HG03103 (cell line): Measurements from ENCODE around the gene SYPL1.
A peak's percentile ranks its signal among the peaks of the same experiment; 100 is the strongest.

Source experiments
- ATAC-seq: cut with Tn5 transposase; IDR thresholded peaks from one replicate; pipeline ENCODE4 v1.9.1; 2021; ENCODE audit warnings: low read depth; ENCODE audit not compliant: unreplicated experiment

The SYPL1 gene

GRCh38 chr7:106068986-106069385, 43.1 kb downstream of the SYPL1 start:
- ATAC-seq = no peak

- ATAC-seq = no peak
Observed at GRCh38 chr7:106068538-106068961, 43.6 kb downstream of the SYPL1 start.

DNA sequence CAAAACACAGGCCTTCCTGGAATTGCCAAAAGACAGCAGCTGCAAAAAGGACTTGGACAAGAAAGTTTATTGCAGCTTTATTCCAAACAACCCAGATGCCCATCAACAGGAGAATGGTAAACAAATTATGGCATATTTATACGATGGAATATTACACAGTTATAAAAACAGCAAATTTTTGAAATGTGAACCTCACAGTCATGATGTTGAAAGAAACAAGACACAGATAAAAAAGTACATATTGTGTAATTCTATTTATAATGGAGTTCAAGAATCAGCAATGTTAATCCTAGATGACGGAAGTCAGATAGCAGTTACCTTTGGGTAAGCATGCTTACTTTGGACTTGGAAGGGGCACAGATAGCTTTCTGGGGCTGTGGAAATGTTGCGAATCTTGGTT, 44.4 kb downstream of the SYPL1 start:
- no peak for ATAC-seq

DNA sequence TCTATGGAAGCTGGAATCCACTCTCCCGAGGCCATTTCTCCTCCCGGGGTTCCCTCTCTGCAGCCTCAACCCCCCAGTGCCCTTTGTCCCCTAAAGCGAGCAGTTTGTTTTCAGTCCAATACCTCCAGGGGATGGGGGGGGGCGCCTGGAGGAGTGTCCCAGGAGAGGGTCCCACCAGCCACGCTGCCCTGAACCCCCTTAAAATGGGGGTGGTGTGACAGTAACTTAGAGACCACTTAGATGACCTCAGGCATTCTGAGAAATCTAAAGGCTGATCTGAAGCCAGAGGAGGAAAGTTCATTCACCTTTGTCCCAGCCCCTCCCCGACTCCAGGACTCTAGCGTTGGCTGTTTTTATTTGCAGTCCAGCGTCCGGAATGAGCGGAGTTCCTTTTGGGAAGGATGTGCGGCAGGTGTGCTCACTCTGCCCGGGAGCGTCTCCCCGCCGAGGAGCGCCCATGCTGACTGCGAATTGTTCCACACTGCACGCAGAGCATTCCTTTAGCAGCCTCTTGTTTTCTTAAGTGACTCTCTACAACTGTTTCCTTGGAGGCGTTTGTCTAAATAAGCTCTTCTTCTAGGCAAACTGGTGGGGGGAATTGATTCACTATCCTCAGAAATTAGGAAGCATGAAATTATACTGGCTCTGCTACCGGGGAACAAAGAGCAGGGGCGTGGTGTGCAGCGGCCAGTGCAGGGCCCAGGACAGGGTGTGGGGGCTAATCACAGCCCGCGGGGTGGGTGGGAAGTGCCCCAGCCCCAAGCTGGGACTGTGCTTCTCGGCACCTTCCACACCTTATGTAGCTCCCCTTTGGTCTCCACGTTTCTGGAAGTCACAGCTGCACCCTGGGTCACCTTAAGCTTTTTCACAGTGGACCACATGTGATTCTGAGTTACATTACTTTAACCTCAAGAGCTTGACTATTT, 46.3 kb downstream of the SYPL1 start:
- no peak for ATAC-seq

DNA sequence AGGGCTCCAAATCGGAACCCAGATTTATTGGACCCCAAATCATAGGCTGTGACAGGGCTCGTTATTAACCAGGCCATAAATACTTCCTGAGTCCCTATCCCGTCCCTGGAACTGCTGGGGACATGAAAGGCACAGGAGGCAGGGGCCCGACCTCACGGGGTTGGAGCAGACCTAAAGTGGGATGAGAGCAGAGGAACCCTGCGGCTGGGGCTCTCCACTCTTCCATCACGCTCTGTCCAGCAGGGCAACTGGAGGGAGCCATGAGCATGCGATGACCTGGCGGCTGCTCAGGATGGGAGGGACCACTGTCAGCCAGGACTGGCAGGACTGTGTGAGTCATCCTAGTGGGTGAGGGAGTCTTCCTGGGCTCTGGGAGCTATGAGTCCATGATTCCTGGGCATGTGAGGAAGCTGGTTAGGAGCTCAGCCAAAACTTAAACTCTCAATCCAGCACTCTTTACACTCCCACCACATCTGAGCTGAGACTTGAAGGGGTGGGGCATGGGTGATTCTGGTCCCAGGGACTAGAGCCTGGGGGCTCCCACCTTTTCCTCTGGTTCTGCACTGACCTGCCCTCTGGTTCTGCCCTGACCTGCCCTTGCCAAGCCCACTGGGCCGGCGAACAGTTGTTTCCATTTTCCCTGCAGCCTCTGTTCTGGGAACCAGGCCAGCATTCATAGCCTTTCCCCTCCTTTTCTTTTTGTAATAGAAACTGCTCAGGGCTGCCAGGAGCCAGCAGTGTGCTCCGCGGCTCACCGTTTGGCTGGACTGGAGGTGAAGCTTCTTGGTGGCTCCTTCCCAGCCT, 47.1 kb downstream of the SYPL1 start:
- no peak for ATAC-seq

GRCh38 chr7:106064316-106064715, 47.8 kb downstream of the SYPL1 start:
- ATAC-seq = no peak

DNA sequence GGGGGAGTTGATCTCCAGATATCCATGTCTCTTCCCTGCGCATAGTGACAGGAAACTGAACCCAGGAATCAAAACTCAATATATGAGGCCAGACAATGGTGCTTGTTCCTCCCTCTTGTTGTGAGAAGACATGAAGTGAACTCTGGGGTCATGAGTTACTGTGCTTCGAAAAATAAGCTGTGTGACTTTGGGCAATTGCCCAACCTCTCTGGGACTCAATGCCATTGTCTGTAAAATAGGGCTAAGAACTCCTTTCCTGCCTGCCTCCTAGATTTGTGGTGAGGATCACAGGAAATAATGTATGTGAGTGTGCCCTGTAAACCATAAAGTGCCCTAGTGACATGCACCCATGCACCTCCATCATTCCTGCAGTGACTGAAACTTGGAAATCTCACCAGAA, 48.4 kb downstream of the SYPL1 start:
- ATAC-seq = no peak

DNA sequence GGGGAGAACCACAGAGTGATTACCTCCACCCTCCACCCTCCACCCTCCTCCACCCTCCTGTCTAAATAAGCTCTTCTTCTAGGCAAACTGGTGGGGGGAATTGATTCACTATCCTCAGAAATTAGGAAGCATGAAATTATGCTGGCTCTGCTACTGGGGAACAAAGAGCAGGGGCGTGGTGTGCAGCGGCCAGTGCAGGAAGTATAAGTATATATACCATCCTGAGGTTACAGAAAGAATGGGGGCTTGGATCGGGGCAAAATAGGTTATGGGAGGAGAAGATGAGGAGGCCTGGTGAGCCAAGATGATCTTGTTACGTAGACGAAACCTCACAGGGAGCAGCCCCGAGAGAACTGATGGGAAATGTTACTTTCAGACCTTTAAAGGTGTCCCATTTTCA, 49.1 kb downstream of the SYPL1 start:
- no peak for ATAC-seq

DNA sequence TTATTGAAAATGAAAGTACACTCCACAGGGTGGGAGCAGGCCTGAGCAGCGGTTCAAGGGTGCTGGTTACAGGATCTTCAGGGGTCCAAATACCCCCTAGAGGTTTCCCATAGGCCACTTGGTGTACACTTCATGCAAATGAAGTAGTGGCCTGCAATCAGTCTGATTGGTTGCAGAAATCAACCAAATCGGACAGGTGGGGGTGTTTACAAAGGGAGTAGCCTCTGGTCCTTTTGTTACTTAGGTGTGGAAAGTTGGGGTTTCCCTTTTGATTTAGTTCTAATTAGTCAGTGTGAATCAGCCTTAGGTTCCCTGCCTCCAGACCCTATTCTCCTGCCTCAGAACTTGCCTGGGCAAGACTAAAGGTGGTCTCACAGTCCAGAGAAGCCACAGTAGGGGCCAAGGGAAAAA, 49.6 kb downstream of the SYPL1 start:
- no peak for ATAC-seq

GRCh38 chr7:106062006-106062405, 50.1 kb downstream of the SYPL1 start:
- no peak for ATAC-seq

- ATAC-seq = no peak
Observed at GRCh38 chr7:106061301-106061979, 50.7 kb downstream of the SYPL1 start.

DNA sequence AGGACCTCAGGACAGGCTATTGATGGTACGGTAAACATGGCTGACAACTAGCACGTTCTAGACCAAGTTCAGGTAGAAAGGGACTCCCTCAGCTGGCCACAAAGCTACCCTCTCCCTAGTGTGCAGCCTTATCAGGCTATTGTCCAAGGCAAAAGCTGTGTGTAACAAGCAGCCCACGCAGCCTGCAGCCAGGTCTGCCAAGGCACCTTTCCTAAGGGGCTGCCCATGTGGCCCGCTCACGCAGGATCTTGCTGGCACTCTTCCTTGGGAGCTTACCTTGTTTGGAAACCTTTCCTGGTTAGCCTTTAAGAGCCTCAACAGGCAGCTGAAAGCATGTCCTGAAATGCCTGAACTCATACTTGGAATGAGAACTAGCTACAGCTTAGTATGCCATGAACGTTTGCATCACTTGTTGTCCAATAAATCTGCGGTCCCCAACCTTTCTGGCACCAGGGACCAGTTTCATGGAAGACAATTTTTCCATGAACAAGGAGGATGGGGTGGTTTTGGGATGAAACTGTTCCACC, 51.7 kb downstream of the SYPL1 start:
- no peak for ATAC-seq

DNA sequence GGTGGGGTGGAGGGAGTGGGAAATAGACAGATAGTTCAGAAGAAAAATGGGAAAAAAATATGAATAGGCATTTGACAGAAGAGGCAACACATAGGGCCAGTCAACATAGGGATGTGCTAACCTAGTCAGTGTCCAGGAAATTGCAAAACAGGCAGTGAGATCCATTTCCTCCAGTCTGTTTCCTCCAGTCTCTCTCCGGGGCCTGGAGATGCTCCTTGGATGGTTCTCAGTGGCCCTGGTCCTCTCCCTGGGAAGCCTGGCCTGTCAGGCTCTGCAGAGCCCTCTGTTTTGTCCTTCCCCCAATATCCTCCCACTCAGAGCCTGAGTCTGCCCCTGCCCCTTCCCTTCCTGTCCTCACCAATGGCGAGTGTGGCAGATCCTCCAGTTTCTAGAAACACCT, 52.6 kb downstream of the SYPL1 start:
- ATAC-seq = no peak

GRCh38 chr7:106058928-106059324, 53.2 kb downstream of the SYPL1 start:
- no peak for ATAC-seq

DNA sequence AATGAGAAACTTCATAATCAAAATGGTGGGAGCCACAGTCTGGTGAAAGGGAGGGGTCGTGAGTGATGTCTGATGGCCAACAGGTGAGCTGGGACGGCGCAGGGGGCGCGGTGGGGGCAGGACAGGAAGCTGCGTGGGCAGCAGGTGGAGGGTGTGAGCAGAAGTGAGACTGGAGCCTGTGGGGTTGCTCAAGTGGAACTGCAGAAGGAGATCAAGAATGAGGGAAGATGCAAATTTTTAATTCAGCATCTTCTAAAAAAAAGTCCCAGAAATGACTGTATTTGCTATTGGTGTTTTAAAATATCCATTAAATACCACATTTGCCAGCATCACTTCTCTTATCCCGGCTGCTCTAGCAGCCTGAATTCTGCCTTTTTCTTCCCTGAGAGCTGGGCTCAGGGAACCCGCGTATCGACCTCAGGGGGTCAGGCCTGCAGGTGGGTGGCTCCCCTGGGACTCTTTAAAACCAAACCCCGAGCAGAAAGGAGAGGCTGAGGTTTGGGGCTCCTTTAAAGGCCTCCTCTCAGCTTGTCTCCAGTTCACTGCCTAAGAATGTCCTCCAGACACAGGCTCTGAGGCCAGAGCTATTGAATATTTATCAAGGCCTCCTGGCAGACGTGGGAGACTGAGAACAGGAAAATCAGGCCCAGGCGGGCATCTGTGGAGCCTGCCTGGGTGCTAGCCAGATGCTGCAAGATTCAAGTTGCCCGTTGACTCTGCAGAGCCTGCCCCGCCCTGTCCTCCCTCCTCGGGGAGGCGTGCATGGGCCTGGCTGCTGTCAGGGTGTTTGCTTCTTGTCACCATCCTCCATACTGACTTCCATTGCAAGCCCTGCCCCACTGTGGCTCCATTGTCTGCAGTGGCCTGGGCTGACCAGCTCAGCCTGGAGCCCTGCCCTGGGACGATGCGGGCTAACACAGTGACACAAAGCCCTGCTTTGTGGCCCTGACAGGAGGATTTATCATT, 53.9 kb downstream of the SYPL1 start:
- ATAC-seq = peak; percentile 57

GRCh38 chr7:106057204-106057961, 54.7 kb downstream of the SYPL1 start:
- ATAC-seq = no peak

DNA sequence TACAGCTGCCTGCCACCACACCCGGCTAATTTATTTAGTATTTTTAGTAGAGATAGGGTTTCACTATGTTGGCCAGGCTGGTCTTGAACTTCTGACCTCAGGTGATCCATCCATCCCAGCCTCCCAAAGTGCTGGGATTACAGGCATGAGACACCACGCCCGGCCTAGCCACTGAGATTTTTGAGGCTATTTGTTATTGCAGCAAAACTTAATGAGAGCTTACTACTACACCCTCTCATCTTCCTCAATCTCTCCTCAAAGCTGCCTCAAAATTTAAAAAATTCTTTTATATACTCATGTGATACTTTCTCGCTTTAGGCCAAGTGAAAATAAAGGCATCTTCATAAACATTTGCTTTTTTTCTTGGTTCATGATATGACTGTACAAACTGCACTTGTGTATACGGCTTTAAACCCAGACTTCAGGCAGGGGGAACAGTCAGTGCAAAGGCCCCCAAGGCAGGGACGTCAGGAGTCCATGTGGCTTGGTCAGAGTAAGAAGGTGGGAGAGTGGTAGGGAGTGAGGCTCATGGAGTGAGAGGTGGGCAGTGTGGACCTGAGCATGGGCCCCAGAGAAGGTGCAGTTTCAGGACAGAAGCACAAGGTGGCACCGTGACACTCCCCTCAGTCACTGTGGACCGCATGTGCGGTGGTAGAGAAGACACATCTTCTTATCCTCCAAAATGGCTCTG, 55.5 kb downstream of the SYPL1 start:
- ATAC-seq = no peak

GRCh38 chr7:106054971-106055532, 57.1 kb downstream of the SYPL1 start:
- ATAC-seq = no peak
